ENCODE results near the gene XYLB.
"Not testable (repeated sequence)": the region's sequence is repeated elsewhere in the genome, so short reads cannot be mapped to it uniquely, and the experiment has no call there.

XYLB gene

DNA sequence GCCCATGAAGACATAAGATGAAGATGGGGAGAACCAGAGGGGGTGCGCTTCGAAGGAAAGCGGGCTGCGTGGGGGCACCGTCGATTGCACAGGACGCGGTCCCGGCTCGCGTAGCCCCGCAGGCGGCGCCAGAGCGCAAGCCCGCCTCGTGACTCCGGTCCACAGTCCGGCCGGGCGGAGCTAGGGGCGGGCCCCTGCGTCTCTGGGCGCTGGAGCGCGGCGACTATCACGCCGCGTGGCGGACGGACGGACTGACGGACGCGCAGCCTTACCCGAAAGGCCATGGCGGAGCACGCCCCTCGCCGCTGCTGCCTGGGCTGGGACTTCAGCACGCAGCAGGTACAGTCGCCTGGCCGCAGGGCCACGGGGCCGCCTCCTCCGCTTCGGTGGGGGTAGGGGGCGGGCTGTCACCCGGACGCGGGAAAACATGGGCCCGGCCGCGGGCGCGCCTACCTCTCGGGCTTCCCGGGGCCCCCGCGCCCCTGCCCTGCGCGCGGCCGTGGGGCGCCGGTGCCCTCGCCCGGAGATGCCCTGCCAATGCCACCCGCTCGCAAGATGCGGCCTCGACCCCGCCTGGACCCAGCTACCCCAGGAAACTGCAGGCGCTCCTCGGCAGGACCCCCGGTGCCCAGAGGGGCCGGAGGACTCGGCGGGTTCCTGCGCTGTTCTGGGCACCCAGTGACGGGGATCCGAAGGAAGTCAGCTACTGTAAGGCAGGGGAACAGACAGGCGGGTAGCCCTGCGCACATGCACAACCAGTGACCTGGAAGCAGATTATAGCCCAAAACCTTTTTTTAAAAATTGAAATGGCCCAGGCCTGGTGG lies at the start of gene XYLB:
TSS of gene XYLB (plus strand) at position 199 of the 824 bp plus-strand sequence. CDS start at position 283, 84 bp downstream.
- peak; percentile 60 for DNase-seq (ENCODE audit: low read depth)

DNA sequence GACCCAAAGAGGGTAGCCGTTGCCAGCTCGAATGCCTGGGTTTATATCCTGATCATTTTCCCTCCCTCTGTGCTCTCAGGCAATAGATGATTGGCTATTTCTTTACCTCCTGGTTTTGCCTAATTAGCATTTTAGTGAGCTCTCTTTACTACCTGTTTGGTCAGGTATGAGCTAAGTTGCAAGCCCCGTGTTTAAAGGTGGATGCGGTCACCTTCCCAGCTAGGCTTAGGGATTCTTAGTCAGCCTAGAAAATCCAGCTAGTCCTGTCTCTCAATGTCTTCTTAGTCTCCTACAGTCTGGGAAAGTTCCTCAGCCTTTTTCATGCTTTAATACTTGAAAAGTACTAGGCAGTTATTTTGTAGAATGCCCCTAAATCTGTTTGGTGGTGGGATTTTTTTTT lies 49.5 kb upstream of the XYLB start:
- not testable (repeated sequence) for DNase-seq (ENCODE audit: low read depth)

DNA sequence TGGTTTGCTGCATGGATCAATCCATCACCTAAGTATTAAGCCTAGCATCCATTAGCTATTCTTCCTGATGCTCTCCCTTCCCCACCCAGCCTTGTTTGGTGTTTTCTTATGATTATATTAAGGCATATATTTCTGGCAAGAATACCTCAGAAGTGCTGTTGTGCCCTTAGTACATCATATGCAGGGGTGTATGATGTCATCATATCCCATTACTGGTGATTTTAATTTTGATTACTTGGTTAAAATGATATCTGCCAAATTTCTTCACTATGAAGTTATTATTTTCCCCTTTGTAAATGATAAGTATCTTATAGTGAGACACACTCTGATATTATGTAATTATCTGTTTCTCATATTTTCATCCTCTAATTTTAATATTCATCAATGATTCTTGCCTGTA lies 49.0 kb upstream of the XYLB start:
- DNase-seq (ENCODE audit: low read depth) = no peak

DNA sequence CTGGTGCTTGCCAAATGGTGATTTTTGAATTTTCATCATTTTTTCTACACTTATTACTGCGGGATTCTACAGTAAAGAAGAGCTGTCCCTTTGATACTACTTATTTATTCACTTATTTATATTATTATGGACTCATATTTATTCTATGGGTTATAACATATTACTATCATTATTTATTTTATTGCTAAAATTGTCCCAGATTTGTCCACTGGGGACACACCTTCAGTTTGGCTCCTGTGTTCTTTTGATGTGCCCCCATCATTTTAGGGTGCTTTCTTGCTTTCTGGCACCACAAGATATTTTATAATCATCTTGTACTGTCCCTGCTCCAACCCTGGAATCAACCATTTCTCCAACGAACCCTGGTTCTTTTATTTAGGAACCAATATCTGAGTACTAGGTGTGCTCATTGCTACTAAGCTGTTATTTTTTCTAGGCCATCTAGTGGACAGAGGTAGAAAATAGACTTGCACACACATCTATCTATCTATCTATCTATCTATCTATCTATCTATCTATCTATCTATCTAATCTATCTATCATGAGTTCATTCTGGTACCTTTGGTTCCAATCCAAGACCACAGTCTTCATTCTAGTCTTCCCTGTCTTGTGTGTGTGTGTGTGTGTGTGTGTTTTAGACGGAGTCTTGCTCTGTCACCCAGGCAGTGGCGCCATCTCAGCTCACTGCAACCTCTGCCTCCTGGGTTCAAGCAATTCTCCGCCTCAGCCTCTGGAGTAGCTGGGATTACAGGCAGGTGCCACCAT lies 48.5 kb upstream of the XYLB start:
- DNase-seq (ENCODE audit: low read depth) = no peak

DNA sequence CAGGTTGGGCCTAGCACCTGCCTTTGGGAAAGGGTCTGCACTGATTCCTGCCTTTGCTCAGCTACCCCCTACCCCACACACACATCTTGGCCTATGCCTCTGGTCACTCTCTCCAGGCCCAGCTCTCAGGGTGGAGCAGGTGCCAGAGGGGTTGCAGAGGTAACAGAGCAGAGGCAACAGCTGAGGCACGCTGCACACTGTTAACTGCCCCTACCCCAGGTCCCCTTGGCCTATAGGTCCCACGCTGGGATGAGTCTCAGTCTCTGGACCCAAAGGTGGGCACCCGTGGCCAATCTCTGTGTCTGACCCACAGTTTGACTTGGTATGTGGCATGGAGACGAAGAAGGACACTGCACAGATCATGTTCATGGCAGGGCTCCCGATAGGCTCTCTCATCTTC lies 39.6 kb upstream of the XYLB start:
- DNase-seq (ENCODE audit: low read depth) = no peak

DNA sequence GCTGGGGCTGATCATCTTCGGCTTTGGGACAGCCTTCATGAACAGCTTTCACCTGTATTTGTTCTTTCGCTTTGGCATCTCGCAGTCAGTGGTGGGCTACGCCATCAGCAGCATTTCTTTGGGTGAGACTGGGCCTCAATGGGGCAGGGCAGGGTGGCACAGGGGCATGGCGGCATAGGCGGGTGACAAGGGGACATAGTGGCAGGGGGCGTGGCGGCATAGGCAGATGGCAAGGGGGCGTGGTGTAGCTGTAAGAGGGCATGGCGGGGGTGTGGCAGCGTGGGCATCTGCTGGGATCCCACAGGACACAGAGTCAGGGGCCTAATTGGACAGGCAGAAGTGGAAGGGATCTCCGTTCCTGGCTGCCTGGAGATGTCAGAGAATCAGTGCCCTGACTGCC lies 39.0 kb upstream of the XYLB start:
- DNase-seq (ENCODE audit: low read depth) = no peak

DNA sequence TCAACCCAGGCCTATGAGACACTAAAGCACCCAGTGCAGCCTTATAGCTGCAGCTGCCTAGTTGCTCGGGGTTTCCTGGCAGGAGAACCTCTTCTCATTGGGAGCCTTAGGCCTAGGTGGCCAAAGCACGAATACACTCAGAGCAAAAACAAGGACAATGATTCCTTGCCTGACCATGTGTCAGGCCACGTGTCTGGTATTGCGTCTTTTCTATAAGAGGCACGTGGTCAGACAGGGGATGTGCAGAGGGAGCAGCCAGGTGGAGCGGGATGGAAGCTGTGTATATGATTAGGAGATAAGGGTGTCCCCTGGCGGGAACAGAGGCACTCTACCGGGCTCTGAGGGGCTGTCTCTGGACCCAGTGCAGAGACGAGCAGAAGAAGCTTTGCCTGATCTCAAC lies 38.1 kb upstream of the XYLB start:
- DNase-seq (ENCODE audit: low read depth) = no peak

DNA sequence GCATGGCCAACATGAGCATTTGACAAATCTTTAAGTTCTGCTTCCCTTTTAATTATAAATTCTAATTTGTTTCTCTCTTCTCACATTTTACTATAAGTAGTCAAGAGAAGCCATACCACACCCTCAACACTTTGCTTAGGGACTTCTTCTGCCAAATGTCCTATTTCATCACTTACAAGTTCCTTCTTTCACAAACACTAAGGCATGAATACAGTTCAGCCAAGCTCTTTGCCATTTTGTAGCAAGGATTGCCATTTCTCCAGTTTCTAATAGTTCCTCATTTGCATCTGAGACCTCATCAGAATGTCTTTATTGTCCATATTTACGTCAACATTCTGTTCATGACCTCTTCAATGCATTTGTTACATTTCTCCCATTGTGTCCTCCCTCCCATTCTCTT lies 35.1 kb upstream of the XYLB start:
- DNase-seq (ENCODE audit: low read depth) = no peak

DNA sequence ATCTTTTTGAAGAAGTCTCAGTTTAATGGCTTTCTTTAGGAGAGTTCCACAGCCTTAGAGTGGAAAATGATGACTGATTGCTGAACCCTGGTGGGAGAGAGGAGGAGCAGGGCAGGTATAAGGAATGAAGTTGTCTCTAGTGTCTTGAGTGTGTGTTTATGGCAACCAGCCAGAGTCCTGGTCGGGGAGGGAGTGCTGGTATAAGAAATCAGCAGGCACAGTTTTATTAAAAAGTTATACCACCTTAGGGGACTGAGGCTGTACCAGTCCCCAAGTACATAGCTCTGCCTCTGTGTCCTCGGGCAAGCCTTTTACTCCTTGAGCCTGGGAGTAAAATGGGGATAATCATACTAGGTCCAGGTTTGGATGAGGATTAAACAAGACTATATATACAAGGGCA lies 34.6 kb upstream of the XYLB start:
- DNase-seq (ENCODE audit: low read depth) = no peak

DNA sequence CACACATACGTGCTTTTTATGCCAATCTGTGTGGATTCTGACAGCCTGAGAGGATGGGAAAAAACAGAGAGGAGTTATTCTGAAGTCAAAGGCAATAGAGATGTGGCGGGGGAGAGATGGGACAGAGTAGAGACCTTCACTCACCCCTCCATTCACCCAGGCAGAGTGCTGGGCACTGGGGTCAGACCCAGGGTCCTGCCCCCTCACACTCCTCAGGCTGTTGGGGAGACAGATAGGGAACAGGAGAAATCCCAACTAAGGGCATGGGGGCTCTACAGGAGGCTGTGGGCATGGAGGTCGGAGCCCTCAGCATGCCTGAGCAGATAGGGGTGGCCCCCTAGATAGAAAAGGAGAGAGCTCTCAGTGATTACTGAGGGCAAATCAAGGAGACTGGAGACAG lies 34.2 kb upstream of the XYLB start:
- no peak for DNase-seq (ENCODE audit: low read depth)

DNA sequence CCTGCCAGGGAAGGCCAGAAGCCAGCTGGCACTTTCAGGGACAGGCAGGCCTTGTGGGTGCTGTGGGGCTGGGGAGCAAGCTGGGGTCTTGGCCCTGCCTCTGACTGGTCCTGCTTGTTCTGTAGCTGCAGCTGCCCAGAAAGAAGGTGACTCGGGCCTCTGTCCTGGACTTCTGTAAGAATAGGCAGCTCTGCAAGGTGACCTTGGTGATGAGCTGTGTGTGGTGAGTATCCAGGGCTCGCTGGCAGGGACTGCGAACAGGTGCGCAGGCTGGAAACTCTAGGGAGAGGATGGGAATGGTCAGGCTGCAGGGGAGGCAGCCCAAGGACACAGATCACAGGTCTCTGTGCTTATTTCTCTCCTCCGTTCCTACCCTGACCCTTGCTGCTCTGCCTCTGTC lies 33.3 kb upstream of the XYLB start:
- no peak for DNase-seq (ENCODE audit: low read depth)

DNA sequence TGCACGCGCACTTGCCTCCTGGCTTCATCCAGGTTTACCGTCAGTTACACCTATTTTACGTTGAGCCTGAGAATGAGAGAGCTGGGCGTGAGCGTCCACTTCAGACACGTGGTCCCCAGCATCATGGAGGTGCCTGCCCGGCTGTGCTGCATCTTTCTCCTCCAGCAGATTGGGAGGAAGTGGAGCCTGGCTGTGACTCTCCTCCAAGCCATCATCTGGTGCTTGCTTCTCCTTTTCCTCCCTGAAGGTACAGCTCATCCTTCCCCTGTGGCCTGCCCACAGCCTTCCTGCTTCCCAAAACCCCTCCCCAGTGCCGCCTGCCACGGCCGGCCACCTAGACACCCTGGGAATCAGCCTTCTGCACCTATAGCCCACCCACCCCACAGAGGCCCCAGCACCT lies 32.9 kb upstream of the XYLB start:
- no peak for DNase-seq (ENCODE audit: low read depth)

DNA sequence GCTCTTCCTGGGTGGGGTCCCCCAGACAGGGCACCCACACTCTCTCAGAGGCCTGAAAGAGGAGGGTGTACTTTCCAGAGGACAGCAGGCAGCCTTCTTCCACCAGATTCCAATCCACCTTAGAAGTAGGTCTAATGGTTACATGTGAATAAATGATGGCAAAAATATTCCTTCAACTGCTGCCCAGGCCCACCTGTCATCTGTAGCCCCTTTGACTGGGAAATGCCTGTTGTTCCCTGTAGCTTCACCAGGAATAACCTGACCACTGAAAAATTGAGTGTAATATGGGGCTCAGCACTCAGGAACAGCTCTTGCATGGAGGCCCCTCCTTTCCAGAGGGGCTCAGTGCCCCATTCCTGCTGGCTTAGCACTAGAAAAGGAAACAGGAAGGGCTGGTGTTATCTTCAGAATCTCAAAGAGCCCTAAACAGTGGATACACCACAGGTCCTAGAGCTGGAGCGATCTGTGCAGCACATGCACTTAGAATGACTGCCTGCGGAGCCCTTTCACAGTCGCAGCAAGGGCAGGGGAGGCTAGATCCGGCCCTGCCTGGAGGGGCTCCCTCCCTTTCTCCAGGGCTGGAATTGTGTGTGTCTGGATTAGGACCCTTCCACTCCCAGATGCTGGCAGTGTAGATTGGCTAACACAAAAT lies 32.3 kb upstream of the XYLB start:
- no peak for DNase-seq (ENCODE audit: low read depth)

DNA sequence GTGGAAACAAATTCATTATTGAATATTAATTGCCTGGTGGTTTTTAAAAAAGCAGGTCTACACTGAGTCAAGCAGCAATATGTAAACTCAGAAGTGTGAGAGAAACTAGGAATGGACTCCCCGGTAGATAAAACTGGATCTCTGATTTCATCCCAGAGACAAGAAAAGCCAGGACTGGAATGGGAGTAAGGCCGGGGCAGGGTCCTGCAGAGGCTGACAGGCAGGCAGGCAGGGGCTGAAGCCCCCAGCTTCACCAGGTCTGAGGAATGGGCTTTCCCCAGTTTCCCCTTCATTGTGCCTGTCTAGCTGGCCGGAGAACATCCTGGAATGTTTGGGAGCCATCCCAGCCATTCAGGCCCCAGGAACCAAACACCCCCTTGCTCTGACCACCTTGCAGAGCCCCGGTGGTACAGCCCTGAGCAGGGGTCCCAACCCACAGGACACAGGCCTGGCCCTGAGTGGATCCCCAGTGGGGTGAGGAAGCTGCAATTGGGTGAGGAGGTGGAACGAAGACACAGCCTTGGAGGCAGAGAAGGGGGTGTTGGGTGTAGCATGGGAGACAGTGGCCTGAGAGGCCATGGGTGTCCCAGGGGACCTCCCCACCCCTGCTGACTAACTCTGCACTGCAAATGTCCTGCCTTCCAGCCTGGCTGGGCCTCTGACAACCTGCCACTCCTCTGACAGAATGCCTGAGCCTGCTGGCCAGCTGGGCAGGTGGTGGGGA lies 31.7 kb upstream of the XYLB start:
- no peak for DNase-seq (ENCODE audit: low read depth)

DNA sequence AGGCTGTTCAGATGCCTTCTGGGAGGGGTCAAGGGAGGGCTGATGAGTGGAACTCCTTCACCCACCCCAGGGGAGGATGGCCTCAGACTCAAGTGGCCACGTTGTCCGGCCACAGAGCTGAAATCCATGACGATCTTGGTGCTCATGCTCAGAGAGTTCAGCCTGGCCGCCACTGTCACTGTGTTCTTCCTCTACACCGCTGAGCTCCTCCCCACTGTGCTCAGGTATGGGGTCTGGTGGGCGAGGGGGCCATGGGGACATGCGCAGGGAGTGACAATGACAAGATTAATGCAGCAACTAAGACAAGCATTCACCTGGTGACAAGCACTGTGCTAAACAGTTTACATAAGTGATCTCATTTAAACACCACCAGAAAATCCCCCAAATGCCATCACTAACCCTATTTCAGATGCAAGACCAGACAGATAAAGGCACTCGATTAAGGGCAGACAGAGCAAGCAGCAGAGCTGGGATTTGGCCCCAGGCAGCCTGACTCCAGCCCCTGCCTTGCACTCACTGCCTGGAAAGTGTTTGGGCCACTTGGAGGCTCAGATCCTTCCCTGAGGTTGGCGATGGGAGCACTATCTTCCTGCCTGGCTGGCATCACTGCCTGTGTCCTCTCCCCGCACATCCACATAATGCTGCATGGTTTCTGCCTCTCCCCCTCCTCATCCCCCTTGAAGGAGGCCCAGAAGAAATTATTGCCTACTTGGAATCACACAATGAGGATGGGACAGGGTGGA lies 30.9 kb upstream of the XYLB start:
- DNase-seq (ENCODE audit: low read depth) = no peak

DNA sequence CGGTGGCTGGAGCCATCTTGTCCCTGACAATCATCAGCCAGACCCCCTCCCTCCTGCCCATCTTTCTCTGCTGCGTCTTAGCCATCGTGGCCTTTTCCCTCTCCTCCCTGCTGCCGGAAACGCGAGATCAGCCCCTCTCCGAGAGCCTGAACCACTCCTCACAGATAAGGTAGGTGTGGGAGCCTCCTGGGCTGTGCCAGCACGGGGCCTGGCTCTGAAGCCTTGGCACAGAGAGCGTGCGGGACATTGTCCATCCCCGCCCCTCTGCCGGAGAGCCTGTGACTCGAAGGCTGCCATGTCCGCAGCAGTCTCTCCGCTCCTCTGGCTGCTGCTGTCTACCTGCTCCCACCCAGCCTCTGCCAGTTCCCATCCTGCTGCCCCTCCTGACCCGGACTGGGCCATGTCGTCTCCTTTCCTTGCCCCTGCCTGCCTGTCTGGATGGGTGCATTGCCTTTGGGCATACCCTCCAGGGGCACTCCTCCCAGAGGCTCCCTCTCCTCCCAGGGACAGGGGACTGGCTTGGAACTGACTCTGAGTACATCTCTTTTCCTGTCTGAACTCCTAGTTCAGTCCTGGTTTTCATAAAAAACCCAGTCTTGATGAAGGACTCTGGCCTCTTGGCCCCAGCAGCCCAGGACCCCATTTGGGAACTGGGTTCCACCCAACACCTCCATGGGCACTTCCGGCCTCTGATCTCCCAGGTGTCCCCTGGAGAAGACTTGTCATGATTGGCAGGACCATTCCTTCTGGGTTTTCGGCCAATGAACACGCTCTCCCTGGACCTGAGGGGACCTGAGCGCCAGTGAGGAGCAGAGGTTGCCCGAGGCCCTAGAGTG lies 30.0 kb upstream of the XYLB start:
- no peak for DNase-seq (ENCODE audit: low read depth)

DNA sequence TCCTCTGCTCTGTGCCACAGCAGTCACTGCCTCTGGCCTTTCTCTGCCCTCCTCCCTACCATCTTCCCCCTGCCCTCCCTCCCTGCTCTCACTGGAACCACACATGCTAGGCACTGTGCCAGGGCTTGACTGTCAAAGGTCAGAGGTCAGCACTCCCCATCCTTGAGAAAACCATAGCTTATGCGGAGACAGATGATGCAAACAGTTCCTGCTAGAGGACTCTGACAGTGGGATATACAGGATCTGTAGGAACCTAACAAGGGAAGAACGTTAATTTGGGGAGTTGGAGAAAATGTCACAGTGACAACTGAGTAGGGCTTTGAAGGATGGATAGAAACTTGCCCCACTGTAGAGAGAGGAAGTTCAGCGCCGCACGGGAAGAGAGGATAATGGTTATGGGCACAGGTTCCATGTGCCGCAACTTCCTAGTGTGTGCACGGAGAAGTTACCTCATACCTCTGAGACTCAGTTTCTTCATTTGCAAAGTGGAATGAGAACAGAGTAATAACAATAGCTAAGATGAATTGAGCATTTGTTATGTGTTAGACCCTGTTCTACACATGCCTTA lies 29.3 kb upstream of the XYLB start:
- DNase-seq (ENCODE audit: low read depth) = no peak

DNA sequence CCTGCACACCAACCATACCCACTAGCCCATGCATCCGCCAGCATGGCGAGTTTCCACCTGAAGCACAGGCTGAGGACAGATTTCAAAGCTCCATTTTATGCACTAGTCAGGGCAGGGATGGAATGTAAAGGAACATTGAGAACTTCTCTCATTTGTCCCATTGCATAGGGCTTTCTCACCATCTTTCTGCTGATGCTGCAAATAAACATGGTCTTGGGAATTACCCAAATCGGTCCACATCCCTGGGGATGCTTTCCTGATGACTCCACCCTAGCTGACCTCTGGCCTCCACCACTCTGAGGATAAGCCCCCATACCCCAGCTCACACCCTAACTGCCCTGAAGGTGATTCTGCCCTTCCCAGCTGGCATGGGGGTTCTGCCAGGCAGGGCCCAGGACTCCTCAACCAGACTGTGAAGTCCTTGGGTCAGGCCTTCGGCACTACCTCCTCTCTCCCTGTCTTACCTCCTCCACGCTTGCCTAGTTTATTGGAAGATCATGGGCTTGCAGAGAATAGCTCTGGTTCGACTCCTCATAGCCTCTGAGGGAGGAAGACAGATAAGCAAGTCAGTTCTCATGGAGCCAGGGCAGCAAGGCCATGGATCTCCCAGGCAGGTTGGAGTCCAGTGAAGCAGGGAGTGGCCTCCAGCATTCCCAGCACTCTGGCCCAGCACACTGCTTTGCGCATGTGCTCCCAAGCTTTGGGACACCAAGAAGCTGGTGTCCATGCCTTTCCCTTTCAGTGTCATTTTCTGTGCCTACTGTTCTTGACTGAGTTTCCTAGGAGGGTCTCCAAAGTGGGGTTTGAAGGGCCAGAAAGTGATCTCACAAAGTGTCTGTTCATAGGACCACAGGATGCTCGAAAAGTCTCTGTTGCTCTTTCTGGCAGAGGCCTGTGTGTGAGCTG lies 27.6 kb upstream of the XYLB start:
- no peak for DNase-seq (ENCODE audit: low read depth)

DNA sequence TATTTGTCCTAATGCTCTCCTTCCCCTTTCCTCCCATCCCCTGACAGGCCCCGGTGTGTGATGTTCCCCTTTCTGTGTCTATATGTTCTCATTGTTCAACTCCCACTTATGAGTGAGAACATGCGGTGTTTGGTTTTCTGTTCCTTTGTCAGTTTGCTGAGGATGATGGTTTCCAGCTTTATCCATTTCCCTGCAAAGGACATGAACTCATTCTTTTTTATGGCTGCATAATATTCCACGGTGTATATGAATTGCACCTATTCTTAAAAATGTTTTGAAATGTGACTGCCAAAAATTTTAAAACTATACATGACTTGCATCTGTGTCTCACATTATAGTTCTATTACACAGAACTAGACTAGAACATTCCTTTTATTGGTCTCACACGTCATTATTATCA lies 25.9 kb upstream of the XYLB start:
- not testable (repeated sequence) for DNase-seq (ENCODE audit: low read depth)
